Fibroblast of mammary gland (primary cell): ENCODE measurements around the gene CACNA1C.

Experiments used
- DNase-seq: peaks from one replicate; pipeline ENCODE4 v3.0.0-alpha.2; 2010; ENCODE audit warnings: low read depth
- H3K4me3 ChIP-seq: 2 replicates; pipeline ENCODE4 v1.5.1; 2011; ENCODE audit warnings: low read depth, mild to moderate bottlenecking, low read length, moderate library complexity; ENCODE audit not compliant: control insufficient read depth
- TF ChIP-seq, protein P1 (sequence below): conservative IDR thresholded peaks from 2 replicates; pipeline ENCODE4 v1.5.1; 2011; ENCODE audit warnings: low read depth, low read length, inconsistent platforms; ENCODE audit not compliant: control insufficient read depth, insufficient read depth

CACNA1C gene

DNA sequence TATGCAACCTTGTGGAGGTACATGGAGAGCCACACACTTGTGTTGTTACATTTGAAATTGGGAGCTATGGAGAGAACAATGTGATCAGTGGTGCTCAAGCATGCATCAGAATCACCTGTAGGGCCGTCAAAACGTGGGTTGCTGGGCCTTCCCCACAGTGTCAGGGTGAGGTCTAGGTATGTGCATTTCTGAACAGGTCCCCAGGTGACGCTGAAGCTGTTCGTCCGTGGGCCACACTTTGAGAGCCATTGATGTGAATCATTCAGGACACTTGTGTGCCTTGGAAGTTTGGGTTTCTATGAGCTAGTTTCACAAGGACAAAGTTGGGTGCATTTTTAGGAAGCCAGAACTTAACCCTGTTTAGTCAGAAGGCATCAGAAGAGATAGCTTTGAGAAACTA lies 450.2 kb downstream of the CACNA1C start:
- DNase-seq = no peak
- TF ChIP-seq, protein P1, sequence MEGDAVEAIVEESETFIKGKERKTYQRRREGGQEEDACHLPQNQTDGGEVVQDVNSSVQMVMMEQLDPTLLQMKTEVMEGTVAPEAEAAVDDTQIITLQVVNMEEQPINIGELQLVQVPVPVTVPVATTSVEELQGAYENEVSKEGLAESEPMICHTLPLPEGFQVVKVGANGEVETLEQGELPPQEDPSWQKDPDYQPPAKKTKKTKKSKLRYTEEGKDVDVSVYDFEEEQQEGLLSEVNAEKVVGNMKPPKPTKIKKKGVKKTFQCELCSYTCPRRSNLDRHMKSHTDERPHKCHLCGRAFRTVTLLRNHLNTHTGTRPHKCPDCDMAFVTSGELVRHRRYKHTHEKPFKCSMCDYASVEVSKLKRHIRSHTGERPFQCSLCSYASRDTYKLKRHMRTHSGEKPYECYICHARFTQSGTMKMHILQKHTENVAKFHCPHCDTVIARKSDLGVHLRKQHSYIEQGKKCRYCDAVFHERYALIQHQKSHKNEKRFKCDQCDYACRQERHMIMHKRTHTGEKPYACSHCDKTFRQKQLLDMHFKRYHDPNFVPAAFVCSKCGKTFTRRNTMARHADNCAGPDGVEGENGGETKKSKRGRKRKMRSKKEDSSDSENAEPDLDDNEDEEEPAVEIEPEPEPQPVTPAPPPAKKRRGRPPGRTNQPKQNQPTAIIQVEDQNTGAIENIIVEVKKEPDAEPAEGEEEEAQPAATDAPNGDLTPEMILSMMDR = no peak
- H3K4me3 ChIP-seq = no peak overlapping the region

DNA sequence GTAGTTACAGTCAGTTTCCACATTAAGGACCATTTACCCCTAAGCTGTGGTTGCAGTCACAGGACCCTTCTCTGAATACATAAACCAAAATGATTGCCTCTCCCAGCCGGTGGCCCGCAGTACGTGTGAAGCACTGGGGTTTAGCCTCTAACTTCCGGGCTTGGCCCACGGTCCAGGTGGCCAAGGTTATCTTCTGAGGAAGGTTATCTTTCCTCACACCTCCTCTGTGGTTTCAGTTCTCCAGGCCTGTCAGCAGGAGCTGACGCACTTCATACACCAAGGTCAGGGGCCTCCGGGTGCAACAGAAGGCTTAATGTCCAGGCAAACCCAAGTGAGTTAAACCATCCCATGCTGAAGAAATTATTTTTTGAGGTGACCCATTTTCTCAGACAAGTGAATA lies 451.0 kb downstream of the CACNA1C start:
- no peak overlapping the region for H3K4me3 ChIP-seq
- DNase-seq = no peak
- TF ChIP-seq, protein P1 = no peak

DNA sequence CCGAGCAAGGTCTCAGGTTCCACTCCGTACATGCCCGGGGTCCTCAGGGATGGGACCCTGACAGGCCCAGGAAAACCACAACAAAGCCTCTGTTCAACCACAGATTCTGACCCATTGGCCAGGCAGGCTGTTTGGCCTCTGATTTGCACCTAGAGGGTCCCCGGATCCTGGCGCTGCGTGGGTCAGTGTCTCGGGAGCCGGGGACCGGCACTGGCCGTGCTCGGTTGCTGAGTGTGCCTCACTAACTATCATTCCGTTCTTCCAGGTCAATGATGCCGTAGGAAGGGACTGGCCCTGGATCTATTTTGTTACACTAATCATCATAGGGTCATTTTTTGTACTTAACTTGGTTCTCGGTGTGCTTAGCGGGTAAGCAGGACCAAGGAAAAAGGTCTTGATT lies 451.8 kb downstream of the CACNA1C start:
- DNase-seq = no peak
- no peak overlapping the region for H3K4me3 ChIP-seq
- TF ChIP-seq, protein P1 = no peak

DNA sequence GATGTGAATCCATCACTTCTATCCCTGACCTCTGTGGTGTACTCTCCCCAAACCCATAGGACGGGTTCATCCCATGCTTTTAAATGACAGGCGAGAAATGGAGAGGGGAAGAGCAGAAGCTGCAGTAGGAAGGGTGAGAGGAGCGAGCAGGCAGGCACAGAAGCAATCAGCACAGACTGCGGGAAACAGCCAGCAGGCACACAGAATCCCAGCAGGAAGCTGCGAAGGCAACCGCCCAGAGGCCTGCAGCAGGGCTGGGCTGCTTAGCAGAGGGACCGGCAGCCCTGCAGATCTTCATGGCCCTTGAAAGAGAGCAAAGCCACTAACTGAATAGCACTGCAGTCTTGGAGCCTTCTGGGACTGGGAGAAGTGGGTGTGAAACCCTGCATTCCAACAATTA lies 455.0 kb downstream of the CACNA1C start:
- TF ChIP-seq, protein P1 = no peak
- no peak for DNase-seq

DNA sequence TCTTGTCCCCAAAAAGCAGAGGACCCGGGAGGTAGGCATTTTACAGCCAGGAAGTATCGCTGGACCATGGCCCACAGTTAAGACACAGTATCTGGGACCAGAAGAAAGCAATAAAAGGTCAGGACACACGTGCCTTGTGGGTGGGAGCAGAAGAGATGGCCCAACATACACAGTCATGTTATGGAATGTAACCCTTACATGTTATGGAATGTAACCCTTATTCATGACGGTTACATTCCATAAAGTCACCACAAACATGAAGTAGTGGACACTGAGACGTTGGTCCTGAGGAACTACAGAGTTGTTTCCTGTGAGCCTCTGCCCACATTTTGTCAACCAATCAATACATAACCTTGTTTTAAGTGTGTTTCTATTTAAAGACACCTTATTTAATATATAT lies 456.4 kb downstream of the CACNA1C start:
- H3K4me3 ChIP-seq = no peak overlapping the region
- no peak for DNase-seq
- TF ChIP-seq, protein P1 = no peak

More for the DNA sequence above, 455.0 kb downstream of the CACNA1C start:
- no peak overlapping the region for H3K4me3 ChIP-seq

DNA sequence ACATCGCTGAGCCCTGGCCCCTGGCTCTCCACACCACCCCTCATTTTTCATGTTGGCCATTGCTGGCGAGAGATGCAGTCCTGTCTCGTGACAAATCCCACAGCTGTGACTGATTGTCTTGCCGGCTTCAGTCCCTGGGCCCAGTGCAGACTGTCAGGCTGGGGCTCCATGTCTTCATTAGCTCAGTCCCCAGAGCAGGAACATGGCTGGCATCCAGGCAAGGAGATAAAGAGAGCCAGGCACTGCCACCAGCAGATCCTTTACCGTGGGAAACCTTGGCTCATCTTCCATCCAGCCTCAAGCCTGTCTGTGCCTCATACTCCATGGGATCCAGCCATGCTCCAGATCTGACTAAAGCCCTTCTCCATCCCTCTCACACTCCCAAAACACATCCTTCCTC lies 457.3 kb downstream of the CACNA1C start:
- no peak overlapping the region for H3K4me3 ChIP-seq
- no peak for DNase-seq
- TF ChIP-seq, protein P1 = no peak
